Measurements from ENCODE around the gene KCTD20. TPM values are rescaled to one million over a fixed set of nuclear protein-coding genes. Genes with fewer than 3 reads are reported as not detected.
A peak's percentile ranks its signal among the peaks of the same experiment; 100 is the strongest.

The KCTD20 gene
- total and polyA plus RNA-seq, 2 of the 13 experiments (the other 11 are each of a cell fraction or from before 2014, with no cell fraction given), result 52.7 to 67.1 TPM

- TF ChIP-seq NCOA2 (CRISPR knock-in tag; IDR thresholded peaks at IDR 0.05) (peak; percentile 41; the same call in 1 of the 2 replicates), FOXM1 (CRISPR knock-in tag; IDR thresholded peaks at IDR 0.05) (no peak), NR0B2 (CRISPR knock-in tag; IDR thresholded peaks at IDR 0.05) (no peak), REPIN1 (CRISPR knock-in tag; IDR thresholded peaks at IDR 0.05; ENCODE audit: borderline replicate concordance, low read depth) (no peak), NFIC (IDR thresholded peaks at IDR 0.05; ENCODE audit: low read length) (no peak), ZNF292 (CRISPR knock-in tag; IDR thresholded peaks at IDR 0.05; ENCODE audit: borderline replicate concordance, low read depth) (no peak; the same call in 1 of the 2 replicates), MXD1 (CRISPR knock-in tag; IDR thresholded peaks at IDR 0.05) (no peak), ZBTB3 (CRISPR knock-in tag; IDR thresholded peaks at IDR 0.05; ENCODE audit: borderline replicate concordance, low read depth) (no peak), CREB1 (IDR thresholded peaks at IDR 0.05) (peak; percentile 94), CREB1 (CRISPR knock-in tag; IDR thresholded peaks at IDR 0.05) (peak; percentile 95), HOXA9 (CRISPR knock-in tag; IDR thresholded peaks at IDR 0.05; ENCODE audit: borderline replicate concordance) (no peak), SETDB1 (CRISPR knock-in tag; IDR thresholded peaks at IDR 0.05; ENCODE audit: borderline replicate concordance) (no peak), ZSCAN9 (CRISPR knock-in tag; IDR thresholded peaks at IDR 0.05; ENCODE audit: borderline replicate concordance) (peak; percentile 79), ZNF362 (CRISPR knock-in tag; IDR thresholded peaks at IDR 0.05; ENCODE audit: borderline replicate concordance) (no peak), YEATS4 (CRISPR knock-in tag; IDR thresholded peaks at IDR 0.05; ENCODE audit: borderline replicate concordance) (peak; percentile 28; the same call in 1 of the 2 replicates), ZNF615 (CRISPR knock-in tag; IDR thresholded peaks at IDR 0.05; ENCODE audit: borderline replicate concordance) (no peak), MYC (CRISPR knock-in tag; IDR thresholded peaks at IDR 0.05; ENCODE audit: borderline replicate concordance) (peak; percentile 16; the same call in 1 of the 2 replicates), ZNF780A (CRISPR knock-in tag; IDR thresholded peaks at IDR 0.05) (no peak), DNMT3B (CRISPR knock-in tag; conservative IDR thresholded peaks at IDR 0.05) (peak; percentile 79; the same call in 1 of the 2 replicates), FOXP1 (IDR thresholded peaks at IDR 0.05) (no peak), FOXP1 (CRISPR knock-in tag; IDR thresholded peaks at IDR 0.05) (no peak), ZBTB14 (CRISPR knock-in tag; IDR thresholded peaks at IDR 0.05) (peak; percentile 46; the same call in 1 of the 2 replicates), ZNF275 (CRISPR knock-in tag; IDR thresholded peaks at IDR 0.05; ENCODE audit: borderline replicate concordance) (no peak), TBX2 (CRISPR knock-in tag; IDR thresholded peaks at IDR 0.05; ENCODE audit: borderline replicate concordance) (peak; percentile 57), ZNF543 (CRISPR knock-in tag; IDR thresholded peaks at IDR 0.05) (no peak)
These were observed 1.4 kb upstream of the KCTD20 start (continued) for GRCh38 chr6:36441307-36441894.

Data from HepG2 (cell line).